GM19328 (cell line): ENCODE measurements around the gene DNTTIP2.

Experiments used
- ATAC-seq: cut with Tn5 transposase; IDR thresholded peaks from one replicate; pipeline ENCODE4 v1.9.1; 2021; ENCODE audit warnings: mild to moderate bottlenecking, moderate library complexity; ENCODE audit not compliant: unreplicated experiment

Gene DNTTIP2

DNA sequence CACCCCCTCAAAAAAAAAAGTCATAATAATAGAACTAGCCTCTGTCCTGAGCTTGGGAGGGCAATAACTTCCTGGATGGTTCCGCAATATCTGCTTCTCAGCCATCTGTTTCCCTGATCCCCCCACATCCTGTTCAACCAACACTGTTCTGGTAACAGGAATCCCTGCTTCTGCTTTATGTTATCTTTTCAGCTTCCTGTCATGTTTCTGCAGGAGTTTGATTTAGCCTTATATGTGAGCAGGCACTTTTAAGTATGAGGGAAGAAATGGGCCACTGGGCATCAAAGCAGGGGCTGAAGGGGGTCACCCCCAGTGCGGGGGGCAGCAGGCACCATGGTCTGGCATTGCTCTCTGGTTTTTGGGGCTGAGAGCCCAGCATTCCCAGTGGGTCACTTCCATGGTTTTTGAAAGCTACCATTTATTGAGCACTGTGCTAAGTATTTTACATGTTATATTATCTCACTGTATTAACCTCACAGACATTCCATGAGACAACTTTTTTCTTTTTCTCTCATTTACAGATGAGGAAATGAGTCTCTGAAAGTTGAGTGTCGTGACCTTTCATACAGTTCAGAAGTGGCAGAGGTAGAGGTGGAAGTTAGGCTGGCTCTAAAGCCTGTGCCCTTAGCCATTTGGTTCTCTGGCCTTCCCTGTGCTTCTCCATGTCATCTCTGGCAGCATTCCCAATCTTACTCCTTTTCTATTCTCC, 61.9 kb downstream of the DNTTIP2 start:
- ATAC-seq: no peak
